GM21717 (cell line): Measurements from ENCODE around the gene RFX2.
"Not testable (repeated sequence)": the region's sequence is repeated elsewhere in the genome, so short reads cannot be mapped to it uniquely, and the experiment has no call there.

Experiments
- ATAC-seq: cut with Tn5 transposase; IDR thresholded peaks from one replicate; pipeline ENCODE4 v1.9.1; 2021; ENCODE audit warnings: mild to moderate bottlenecking, moderate library complexity; ENCODE audit not compliant: unreplicated experiment

Gene RFX2

DNA sequence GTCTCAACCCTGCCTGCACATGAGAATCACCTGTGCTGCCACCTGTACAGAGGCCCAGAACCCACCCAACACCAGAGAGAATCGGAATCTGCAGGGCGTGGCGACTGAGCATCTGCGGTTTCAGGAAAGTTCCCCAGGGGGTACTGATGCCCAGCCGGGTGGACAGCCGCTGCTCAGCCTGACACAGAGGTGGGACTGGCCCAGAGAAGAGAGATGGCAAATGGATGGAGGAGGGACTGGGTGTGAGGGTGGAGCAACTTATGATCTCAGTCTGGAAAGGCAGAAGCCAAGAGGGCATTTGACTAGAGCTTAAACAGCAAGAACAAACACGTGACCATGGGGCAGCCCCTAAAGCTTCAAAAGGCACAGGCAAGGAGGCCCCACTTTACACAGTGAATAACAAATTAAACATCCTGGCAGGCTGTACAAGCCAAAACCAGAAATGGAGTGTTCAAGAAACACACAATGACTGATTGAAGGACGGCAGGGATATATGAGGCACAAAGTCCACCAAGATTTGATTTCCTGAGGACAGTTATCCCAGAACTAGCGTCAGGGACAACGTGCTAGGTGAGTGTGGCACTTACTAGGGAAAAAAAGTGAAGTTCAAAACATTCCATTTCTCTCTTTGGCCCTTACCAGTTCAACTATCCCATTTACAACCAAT lies 135.4 kb downstream of the RFX2 start:
- no peak for ATAC-seq

DNA sequence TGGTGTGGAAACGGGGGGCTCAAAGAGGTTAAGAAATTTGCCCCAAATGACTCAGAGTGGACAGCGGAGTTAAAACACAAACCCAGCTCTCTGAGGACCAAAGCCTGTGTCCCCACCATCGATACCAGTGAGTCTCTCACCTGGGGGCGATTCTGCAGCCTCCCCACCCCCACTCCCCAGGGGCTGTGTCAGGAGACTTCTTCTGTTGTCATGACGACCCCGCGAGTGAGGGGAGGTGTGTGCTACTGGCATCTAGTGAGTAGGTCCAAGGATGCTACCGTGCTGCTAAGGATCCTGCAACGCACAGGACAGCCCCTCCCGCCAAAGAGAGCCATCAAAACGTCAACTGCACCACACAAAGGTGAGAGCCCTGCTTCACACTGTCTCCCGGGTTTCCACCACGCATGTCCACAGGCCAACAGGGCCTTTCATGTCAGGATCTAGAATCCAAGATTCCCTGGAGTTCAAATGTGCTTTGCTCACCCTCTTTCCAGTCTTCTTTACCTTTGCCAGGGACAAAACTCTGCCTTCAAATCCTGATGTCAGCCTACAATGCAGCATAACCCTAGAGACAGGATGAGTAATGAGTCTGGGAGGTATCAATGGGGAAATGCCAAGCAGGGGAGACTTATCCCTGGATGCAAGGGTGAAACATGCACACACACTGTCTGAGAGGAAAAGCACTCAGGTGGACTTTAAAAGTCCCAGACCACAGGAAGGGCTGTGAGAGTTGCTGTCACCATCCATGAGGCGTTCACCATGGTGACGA lies 136.2 kb downstream of the RFX2 start:
- ATAC-seq, result no peak

- no peak for ATAC-seq
These were observed 136.9 kb downstream of the RFX2 start for GRCh38 chr19:5973376-5973775.

- ATAC-seq, result no peak
These were observed 138.0 kb downstream of the RFX2 start for GRCh38 chr19:5972355-5972731.

DNA sequence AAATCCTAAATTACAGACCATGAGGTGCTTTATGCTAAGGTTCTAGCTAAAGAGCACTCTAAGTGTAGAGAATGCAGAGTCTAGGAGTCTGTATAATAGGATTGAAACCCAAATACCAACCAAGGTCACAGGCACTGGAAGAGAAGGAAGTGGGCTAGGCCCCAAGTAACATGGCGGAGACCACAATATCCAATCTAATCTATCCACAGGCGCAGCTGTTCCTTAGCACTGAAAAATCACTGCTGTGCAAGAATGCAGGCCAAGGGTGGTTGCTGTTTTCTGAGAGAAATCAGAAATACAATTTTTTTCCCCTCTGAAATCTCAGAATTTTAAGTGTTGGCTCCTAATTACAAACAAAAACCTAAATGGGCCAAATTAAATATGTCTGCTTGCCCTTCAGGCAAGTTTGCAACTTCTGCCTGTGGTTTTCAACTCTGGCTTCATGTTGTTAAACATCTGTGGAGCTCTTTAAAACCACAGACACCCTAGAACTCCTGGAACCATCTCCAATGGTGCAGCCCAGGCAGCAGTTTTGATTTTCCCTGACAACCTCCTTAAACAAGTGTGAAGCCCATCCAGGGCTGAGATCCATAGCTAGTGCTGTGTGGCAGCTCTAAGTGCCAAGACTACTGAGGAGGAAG lies 138.5 kb downstream of the RFX2 start:
- no peak for ATAC-seq

- ATAC-seq, result no peak
These were observed 140.8 kb downstream of the RFX2 start for GRCh38 chr19:5969476-5969875.

- no peak for ATAC-seq
These were observed 141.6 kb downstream of the RFX2 start for GRCh38 chr19:5968431-5969373.

DNA sequence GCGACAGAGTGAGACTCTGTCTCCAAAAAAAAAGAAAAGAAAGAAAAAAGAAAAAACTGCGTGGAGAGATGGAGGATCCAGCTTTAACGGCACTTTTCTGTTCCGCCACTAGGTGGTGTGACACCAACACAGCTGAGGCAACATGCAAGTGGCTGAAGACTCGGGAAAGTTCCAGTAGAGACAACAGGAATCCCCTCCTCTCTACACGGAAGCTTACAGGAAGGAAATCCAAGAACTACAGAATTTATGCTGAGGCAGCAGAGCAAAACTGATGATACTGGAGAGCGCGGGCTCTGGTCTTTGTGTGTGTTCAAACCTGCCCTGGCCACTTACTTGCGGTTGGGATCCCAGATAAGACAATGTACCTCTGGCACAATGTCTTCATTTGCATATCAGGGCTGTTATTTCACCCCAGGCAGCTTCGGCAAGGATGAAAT lies 142.3 kb downstream of the RFX2 start:
- no peak for ATAC-seq

- ATAC-seq, result no peak
These were observed 142.7 kb downstream of the RFX2 start for GRCh38 chr19:5967571-5967970.

DNA sequence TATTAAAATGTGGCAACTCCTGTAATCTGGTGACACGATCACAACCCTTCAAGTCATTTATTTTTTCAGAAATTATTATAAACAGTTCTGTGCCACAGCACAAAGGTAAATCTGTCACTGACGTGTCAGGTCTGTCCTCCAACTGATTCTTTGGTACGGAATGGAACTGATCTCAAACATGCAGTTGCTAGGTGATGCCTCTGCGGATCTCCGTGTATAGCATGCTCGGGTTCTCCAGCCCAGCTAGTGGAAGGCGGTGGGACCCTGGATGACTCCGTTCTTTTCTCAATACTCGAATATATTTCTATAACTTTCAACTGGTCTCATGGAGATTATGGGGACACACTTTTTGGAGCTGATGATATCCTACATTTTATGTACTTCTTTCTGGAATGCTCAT lies 143.4 kb downstream of the RFX2 start:
- no peak for ATAC-seq

GRCh38 chr19:5966215-5966614 lies 144.1 kb downstream of the RFX2 start:
- no peak for ATAC-seq

GRCh38 chr19:5964816-5965565 lies 145.3 kb downstream of the RFX2 start:
- ATAC-seq, result no peak

DNA sequence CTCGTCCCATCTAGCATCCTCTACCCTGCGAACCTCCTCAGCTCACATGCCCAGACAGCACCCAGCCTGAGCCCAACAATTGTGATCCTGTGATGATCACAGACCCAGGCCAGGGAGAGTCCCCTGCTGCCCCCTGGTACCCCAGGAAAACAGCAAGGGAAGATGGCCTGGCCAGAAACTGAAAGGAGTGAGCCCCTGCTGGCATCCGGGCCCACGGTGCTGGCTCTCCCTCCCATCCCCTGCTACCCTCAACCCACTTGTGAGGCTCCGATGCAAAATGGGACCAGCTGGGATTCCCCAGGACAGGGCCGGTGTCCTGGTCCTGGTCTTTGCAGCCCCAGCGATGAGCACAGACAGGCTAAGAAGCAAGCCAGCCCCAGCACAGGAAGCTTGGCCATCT lies 146.4 kb downstream of the RFX2 start:
- no peak for ATAC-seq

DNA sequence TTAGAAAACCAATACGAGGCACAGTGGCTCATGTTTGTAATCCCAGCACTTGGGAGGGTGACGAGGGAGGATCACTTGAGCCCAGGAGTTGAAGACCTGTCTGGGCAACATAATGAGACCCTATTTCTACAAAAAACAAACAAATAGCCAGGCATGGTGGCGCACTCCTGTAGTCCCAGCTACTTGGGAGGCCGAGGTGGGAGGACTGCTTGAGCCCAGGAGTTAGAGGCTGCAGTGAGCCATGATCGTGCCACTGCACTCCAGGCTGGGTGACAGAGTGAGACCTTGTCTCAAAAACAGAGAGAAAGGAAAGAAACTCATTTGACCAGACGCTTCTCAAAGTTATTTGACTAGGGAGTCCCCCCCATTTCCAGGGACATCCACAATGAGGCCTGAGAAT lies 147.0 kb downstream of the RFX2 start:
- ATAC-seq, result not testable (repeated sequence)

DNA sequence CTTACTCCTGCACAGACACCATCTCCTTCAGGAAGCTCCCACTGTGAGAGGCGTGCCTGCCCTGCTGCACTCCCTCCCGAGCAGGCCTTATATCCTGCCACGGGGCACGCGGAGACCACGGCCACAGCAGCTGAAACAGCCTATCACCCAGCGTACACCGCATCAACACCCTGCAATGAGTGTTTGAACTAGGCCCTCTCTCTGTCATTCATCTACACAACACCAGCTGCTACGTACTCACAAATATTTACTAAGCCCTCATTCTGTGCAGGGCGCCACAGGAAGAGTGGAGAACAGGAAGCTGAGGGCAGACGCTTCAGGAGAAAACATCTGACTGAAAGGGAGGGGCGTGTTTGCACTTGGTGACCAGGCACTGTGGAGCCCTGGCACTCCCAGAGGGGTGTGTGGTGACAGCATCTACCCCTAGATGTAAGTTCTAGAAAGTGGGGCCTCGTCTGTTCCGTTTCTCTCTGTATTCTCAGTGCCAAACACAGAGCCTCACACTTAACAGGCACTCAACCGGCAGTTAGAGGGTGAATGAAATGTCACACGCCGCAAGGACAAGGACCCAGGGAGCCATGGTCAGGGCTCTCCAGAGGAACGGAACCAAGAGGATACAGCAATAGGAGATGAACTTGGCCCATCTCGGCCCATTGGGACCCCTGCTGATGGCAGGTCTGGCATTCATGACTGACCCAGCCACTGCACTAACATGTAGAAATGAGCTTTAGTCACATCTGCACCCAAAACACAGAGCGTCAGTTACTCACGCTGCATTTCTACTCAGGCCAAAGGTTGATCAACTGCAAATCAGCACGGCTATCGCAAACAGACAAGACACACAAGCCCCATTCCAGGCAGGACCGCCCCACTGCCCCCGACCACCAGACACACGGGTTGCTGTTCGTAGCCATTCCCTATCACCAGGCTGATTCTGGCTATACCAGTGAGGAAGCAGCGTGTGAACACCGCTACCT lies 148.0 kb downstream of the RFX2 start:
- no peak for ATAC-seq

GRCh38 chr19:5961641-5961968 lies 148.7 kb downstream of the RFX2 start:
- ATAC-seq, result not testable (repeated sequence)

GRCh38 chr19:5960005-5961001 lies 150.0 kb downstream of the RFX2 start:
- no peak for ATAC-seq
